ENCODE measurements around the gene PCYOX1L. TPM values are rescaled to one million over a fixed set of nuclear protein-coding genes. Genes with fewer than 3 reads are reported as not detected.
A peak's percentile ranks its signal among the peaks of the same experiment; 100 is the strongest.

The PCYOX1L gene
- total RNA-seq, 1 donor, result 11.7 TPM

- TF ChIP-seq CTCF (IDR thresholded peaks at IDR 0.05; ENCODE audit: insufficient read depth, low read depth, low read length), result peak; percentile 3
- H3K4me3 ChIP-seq (ENCODE audit: low read depth, low read length), result peak overlapping the region; percentile 20
- DNase-seq (ENCODE audit: low read depth), result peak; percentile 96
Measured at GRCh38 chr5:149404746-149405549, 47.1 kb downstream of the PCYOX1L start.

GRCh38 chr5:149405550-149406202 lies 47.8 kb downstream of the PCYOX1L start:
- peak overlapping the region; percentile 19 for H3K4me3 ChIP-seq (ENCODE audit: low read depth, low read length)
- no peak for TF ChIP-seq CTCF (IDR thresholded peaks at IDR 0.05; ENCODE audit: insufficient read depth, low read depth, low read length)
- DNase-seq (ENCODE audit: low read depth), result peak; percentile 30

GRCh38 chr5:149406203-149406978 lies 48.5 kb downstream of the PCYOX1L start:
- peak overlapping the region; percentile 87 for H3K4me3 ChIP-seq (ENCODE audit: low read depth, low read length)
- TF ChIP-seq CTCF (IDR thresholded peaks at IDR 0.05; ENCODE audit: insufficient read depth, low read depth, low read length), result peak; percentile 36
- DNase-seq (ENCODE audit: low read depth), result peak; percentile 97

GRCh38 chr5:149406979-149407306 lies 49.1 kb downstream of the PCYOX1L start:
- H3K4me3 ChIP-seq (ENCODE audit: low read depth, low read length), result peak overlapping the region; percentile 87
- no peak for TF ChIP-seq CTCF (IDR thresholded peaks at IDR 0.05; ENCODE audit: insufficient read depth, low read depth, low read length)
- DNase-seq (ENCODE audit: low read depth), result no peak

GRCh38 chr5:149407323-149408251 lies 49.7 kb downstream of the PCYOX1L start:
- H3K4me3 ChIP-seq (ENCODE audit: low read depth, low read length), result peak overlapping the region; percentile 87

More at GRCh38 chr5:149407323-149408251, 49.7 kb downstream of the PCYOX1L start:
- DNase-seq (ENCODE audit: low read depth), result peak; percentile 51
- TF ChIP-seq CTCF (IDR thresholded peaks at IDR 0.05; ENCODE audit: insufficient read depth, low read depth, low read length), result no peak

All from fibroblast of villous mesenchyme (primary cell).